Measurements from ENCODE around the gene PPIE.
"Not testable (repeated sequence)": the region's sequence is repeated elsewhere in the genome, so short reads cannot be mapped to it uniquely, and the experiment has no call there.

PPIE gene

DNA sequence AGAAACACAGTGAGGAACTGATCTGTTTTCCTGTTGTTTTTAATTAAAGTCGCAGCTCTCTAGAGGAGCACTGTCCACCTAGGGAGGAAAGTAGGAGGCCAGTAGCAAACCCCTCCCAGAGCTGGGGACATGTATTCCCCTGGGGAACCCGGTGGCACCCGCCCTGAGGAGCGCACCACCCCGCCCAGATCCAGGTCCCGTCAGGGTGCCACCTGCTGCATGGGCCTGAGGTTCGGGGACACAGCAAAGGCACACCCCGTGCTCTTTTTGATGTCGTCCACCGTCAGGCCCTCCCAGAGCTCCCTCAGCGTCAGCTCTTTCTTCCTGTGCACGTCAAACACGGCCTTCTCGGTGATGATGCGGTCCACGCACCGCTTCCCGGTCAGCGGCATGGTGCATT lies 30.8 kb downstream of the PPIE start:
- H3K4me3 ChIP-seq (ENCODE audit: low read depth, low read length): not testable (repeated sequence)

DNA sequence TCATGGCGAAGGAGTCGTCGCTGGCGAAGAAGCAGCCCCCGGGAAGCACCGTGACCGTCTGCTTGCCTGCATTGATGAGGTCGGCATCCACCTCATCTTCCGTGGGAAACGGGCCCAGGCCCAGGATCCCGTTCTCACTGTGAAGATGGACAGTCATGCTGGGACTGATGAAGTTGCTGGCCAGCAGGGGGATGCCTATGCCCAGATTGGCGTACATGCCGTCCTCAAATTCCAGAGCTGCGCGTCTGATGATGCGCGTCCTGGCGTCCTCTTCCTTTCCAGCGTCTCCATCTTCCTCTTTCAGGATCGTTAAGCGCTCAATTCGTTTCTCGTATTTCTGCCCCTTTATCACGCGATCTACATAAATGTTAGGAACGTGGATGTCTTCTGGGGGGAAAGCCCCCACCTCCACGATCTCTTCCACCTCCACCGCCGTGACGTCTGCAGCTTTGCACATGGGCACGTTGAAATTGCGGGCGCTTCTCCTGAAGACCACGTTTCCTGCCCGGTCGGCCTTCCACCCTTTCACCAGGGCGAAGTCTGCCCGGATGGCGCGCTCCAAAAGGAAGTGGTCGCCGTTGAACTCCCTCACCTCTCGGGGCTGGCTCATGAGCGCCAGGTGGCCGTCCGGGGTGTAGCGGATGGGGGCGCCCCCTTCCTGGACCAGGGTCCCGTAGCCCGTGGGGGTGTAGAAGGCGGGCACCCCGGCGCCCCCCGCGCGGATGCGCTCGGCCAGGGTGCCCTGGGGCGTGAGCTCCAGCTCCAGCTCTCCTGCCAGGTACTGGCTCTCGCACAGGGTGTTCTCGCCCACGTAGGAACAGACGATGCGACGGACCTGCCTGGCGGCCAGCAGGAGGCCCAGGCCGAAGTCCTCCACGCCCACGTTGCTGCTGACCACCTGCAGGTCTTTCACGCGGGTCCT lies 31.7 kb downstream of the PPIE start:
- peak overlapping the region; percentile 48 for H3K4me3 ChIP-seq (ENCODE audit: low read depth, low read length)

DNA sequence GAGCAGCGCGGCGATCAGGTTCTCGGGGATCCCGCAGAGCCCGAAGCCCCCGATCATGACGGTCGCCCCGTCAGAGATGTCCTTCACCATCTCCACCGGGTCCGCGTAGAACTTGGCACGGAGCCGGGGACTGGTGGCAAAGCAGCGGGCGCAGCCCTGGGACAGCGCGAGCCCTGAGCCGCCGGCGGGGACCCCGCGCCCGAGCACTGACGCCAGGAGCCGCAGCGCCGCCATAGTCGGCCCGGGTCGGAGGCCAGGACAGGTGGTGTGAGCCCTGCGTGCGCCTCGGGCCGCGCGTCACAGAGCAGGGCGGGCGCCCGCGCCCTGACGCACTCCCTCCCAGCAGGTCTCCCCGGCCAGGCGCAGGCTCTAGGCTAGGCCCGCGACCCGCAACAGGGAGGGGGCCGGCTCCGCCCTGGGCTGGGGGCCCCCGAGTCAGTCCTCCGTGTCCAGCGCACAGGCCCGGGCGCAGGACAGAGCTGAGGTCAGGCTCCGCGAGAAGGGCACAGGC lies 32.4 kb downstream of the PPIE start, which contains the start of gene OXCT2:
Gene OXCT2, minus strand, starts transcription at position 327 of the 511 bp plus-strand sequence. Its CDS starts 93 bp downstream, at position 234.
- peak within 1 kb of the TSS; percentile 48 for H3K4me3 ChIP-seq (ENCODE audit: low read depth, low read length)

DNA sequence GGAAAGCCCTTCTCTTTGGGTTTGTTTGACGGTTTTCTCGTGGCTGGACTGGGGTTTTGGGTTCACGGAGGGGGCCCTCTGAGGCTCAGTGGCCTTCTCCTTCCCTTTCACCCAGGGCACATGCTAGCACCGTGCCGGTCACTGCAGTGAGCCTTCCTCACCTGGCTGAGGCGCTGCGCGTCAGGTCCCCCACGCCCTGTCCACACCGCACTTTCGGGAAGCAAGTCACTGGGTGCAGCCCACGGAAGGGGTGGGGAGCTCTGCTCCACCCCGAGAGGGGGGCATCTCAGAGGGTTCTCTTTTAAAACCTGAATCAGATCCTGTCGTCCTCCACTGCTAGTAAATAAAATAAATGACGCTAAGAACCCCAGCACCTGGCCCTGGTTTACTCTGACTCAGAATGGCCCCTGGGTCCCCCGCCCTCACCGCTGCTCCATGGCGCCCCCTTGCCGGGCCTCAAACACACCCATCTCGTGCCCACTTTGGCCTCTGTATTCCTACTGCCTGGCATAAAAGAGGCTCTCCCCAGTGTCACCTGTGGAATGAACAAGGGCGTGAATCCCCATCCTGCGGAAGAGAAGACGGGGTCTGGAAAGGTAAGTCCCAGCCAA lies 34.8 kb downstream of the PPIE start:
- not testable (repeated sequence) for H3K4me3 ChIP-seq (ENCODE audit: low read depth, low read length)

DNA sequence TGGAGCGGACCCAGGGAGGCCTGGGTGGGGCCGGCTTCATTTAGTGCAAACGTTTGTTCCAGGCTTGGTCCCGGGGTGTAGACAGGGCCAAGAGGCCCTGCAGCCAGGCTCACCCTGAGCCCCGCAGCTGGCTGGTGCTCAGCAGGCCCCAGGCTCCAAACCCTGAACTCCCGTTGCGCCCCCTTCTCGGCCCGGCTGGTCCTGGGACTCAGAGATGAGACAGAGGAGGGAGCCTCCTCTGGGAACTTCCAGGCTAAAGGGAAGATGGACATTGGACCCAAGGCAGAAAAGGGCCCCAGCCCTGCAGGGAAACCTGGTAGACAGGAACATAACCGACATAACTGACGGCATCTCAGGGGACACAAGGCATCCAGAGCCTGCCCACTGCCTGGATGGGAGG lies 36.5 kb downstream of the PPIE start:
- H3K4me3 ChIP-seq (ENCODE audit: low read depth, low read length): not testable (repeated sequence)

DNA sequence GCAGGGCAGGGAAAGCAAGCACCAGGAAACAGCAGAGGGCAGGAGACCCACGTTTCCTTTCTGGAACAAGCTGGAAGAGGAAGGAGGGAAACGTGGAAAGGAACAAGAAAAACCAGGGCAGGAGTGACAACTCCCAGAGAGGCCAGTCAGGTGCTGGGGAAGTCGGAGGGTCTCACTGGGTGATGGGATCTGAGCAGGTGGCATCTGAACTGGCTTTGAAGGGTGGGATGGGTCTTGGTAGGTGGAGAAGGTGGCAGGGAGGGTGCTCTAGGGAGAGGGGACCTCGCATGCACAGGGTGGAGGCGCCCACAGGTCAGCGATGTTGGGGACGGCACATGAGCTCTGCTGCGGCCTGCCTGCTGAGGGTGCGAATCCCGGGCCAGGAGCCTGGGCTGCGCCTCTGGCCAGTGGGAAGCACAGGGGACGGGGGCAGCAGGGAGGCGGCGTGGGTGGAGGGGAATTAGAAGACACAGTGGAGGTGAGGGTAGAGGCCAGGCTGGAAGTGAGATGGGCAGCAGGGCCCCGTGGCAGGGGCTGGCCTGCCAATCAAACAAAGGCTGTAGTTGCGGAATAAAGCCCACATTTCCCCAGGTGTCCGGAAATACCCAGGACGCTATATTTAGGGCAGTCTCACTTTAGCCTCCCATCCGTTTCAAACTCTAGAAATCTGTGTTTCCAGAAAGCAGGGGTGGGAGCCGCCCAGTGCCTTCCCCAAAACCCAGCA lies 37.2 kb downstream of the PPIE start:
- H3K4me3 ChIP-seq (ENCODE audit: low read depth, low read length): not testable (repeated sequence)

DNA sequence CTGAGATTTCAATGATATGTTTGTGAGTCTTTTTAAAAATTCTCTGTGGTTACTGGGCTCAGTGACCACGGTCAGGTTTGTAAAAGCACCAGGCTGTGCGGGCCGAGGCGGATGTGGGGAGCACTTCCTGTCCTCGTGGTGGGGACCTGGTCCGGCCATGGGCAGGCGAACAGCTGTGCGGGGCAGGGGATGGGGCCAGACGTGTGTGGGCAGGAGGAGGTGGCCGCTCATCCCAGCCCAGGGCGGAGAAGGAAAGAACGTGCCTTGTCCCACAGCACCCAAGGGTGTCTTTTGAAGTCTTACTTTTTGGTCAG lies 37.7 kb downstream of the PPIE start:
- TF ChIP-seq, protein P1, sequence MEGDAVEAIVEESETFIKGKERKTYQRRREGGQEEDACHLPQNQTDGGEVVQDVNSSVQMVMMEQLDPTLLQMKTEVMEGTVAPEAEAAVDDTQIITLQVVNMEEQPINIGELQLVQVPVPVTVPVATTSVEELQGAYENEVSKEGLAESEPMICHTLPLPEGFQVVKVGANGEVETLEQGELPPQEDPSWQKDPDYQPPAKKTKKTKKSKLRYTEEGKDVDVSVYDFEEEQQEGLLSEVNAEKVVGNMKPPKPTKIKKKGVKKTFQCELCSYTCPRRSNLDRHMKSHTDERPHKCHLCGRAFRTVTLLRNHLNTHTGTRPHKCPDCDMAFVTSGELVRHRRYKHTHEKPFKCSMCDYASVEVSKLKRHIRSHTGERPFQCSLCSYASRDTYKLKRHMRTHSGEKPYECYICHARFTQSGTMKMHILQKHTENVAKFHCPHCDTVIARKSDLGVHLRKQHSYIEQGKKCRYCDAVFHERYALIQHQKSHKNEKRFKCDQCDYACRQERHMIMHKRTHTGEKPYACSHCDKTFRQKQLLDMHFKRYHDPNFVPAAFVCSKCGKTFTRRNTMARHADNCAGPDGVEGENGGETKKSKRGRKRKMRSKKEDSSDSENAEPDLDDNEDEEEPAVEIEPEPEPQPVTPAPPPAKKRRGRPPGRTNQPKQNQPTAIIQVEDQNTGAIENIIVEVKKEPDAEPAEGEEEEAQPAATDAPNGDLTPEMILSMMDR (IDR thresholded peaks at IDR 0.05; ENCODE audit: low read depth, low read length): no peak
- H3K4me3 ChIP-seq (ENCODE audit: low read depth, low read length): no peak overlapping the region

DNA sequence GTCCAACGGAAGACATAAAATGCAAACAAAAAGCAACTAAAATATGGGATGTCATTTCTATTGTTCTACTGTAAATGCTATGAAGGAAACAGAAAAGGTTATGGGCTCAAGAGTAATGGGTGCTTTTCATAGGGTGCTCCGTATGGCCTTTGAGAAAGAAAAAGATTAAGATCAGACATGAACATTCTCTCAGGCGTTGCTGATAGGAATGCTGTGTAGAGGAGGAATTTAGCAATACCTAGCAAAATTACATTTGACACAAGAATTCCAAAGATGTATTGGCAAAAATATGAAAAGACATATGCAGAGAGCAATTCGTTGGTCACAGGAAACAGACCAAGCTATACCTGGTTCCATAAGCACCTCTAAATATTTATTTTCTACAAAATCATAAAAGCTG lies 38.2 kb downstream of the PPIE start:
- no peak overlapping the region for H3K4me3 ChIP-seq (ENCODE audit: low read depth, low read length)
- TF ChIP-seq, protein P1 (IDR thresholded peaks at IDR 0.05; ENCODE audit: low read depth, low read length): no peak

DNA sequence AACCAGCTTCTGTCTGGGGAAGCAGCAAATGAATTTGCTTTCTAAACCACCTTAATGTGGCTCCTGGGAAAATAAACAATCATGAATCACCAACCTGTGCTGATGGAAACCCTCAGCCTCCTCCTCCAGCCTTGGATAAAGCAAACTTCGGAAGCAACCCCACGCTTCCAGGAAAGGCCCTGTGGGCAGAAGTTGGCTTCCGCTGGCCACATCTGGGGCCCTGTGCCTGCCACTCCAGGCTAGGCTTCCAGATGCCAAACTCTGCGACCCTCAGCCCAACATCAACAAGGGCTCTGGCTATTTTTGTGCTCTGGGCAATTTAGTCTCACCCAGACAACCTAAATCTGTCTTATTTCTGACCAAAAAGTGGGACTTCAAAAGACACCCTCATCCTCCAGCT lies 38.6 kb downstream of the PPIE start:
- no peak overlapping the region for H3K4me3 ChIP-seq (ENCODE audit: low read depth, low read length)
- TF ChIP-seq, protein P1 (IDR thresholded peaks at IDR 0.05; ENCODE audit: low read depth, low read length): no peak

DNA sequence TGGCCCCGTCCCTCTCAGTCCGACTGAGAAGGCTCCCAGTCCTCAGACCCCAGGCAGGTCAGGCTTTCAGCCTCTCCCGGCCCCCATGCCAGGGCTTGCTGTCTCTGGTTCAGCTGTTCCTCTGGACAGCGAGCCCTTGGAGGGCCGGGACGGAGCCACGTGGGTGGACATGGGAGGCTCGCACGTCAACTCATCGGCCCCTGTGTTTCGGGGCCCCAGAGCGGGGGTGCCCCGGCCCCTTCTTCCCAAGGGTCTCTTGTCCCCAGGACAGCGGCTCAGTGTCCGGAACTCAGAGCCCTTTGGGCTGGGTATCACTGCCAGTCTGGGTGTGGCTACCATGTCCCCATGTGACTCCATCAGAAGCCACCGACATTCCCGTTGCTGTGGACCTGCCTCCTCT lies 39.2 kb downstream of the PPIE start:
- not testable (repeated sequence) for H3K4me3 ChIP-seq (ENCODE audit: low read depth, low read length)

DNA sequence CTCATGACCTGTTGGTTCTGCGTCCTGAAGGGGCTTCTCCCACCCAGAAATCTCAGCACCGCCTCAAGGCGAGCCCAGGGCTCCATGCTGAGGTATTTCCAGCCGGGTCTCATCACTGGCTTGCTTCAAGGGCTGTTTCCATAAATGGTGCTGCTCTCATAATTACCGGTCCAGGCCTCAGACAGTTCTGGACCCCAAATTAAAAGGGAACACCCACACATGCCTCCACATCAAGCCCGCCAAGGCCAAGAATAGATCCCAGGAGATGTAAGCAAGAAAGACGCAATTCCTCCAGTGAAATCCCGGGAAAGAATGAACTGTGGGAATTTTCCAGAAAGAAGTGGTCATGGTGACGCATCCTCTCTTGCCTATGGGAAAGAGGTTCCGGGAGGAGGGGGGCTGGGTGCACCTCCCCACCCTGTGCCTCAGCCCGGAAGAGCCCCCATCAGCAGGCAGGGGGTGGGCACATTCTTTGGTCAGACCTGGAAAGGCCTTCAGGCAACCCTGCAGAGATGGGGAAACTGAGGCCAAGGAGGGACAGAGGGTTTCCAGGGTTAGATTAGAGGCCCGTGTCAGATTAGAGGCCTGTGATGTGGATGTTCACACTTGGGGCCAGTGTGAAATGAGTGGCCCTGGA lies 39.9 kb downstream of the PPIE start:
- not testable (repeated sequence) for H3K4me3 ChIP-seq (ENCODE audit: low read depth, low read length)

Data from WI38 (cell line).